Naive thymus-derived CD4-positive, alpha-beta T cell (primary cell): ENCODE measurements around the gene COMMD6. TPM values are rescaled to one million over a fixed set of nuclear protein-coding genes. Genes with fewer than 3 reads are reported as not detected.

Experiments
- ATAC-seq: fragments of 150-1000 bp; cut with Tn5 transposase; 2 replicates; pipeline ENCODE4 v1.10.0; 2021; ENCODE audit warnings: mild to moderate bottlenecking, moderate library complexity
- CTCF ChIA-PET: fragments of 350-600 bp; sonication (Branson Sonifier 250); formaldehyde crosslinking; loops from one replicate; lab custom pipeline; 2021; ENCODE audit warnings: antibody characterized with exemption; lab: Charles Lee
- POLR2A ChIA-PET: fragments of 350-600 bp; sonication (Branson Sonifier 250); formaldehyde crosslinking; loops from one replicate; lab custom pipeline; 2021; ENCODE audit warnings: antibody characterized with exemption, inconsistent platforms; lab: Charles Lee
- DNase-seq, 9 donors: peaks; one replicate each; pipeline versions ENCODE4 v3.0.0 to v3.0.0-alpha.2; 2020 to 2022; ENCODE audit warnings: mixed read lengths in 1 of 9
- H3K27ac ChIP-seq: one replicate; pipeline ENCODE4 v1.7.0; 2013; ENCODE audit warnings: mild to moderate bottlenecking, low read depth, low read length, moderate library complexity
- H3K27me3 ChIP-seq, 2 donors: one replicate each; pipeline ENCODE4 v1.7.0; 2013; ENCODE audit warnings: low read length in 2 of 2, mild to moderate bottlenecking in 2 of 2, moderate library complexity in 2 of 2; ENCODE audit not compliant: control insufficient read depth in 2 of 2, insufficient read depth in 2 of 2
- H3K36me3 ChIP-seq, 3 experiments: 1 replicate in 2 of 3; 2 replicates in 1 of 3; pipeline ENCODE4 v1.7.0; 2013; ENCODE audit warnings: low read length in 3 of 3, mild to moderate bottlenecking in 3 of 3, moderate library complexity in 1 of 3; ENCODE audit not compliant: insufficient read depth in 3 of 3, control insufficient read depth in 2 of 3
- H3K4me1 ChIP-seq, 2 donors: one replicate each; pipeline ENCODE4 v1.7.0; 2013; ENCODE audit warnings: low read length in 2 of 2, mild to moderate bottlenecking in 2 of 2, moderate library complexity in 1 of 2; ENCODE audit not compliant: control insufficient read depth in 2 of 2, insufficient read depth in 2 of 2
- H3K4me3 ChIP-seq: 2 replicates; pipeline ENCODE4 v1.7.0; 2013; ENCODE audit warnings: mild to moderate bottlenecking, low read length
- H3K9me3 ChIP-seq, 3 experiments: 1 replicate in 2 of 3; 2 replicates in 1 of 3; pipeline ENCODE4 v1.7.0; 2013; ENCODE audit warnings: low read length in 3 of 3; ENCODE audit not compliant: control insufficient read depth in 2 of 3
- H3K27ac Mint-ChIP-seq, 9 donors: one replicate each; pipeline ENCODE4 v1.8.0; 2020 to 2022; ENCODE audit warnings: mixed read lengths in 9 of 9, mild to moderate bottlenecking in 8 of 9, moderate library complexity in 5 of 9, inconsistent platforms in 2 of 9
- H3K27me3 Mint-ChIP-seq, 5 donors: one replicate each; pipeline ENCODE4 v1.8.0; 2021 to 2022; ENCODE audit warnings: mixed read lengths in 5 of 5, mild to moderate bottlenecking in 1 of 5
- H3K36me3 Mint-ChIP-seq, 5 donors: one replicate each; pipeline ENCODE4 v1.8.0; 2020 to 2022; ENCODE audit warnings: mixed read lengths in 5 of 5, mild to moderate bottlenecking in 3 of 5, inconsistent platforms in 1 of 5
- H3K4me1 Mint-ChIP-seq, 7 donors: one replicate each; pipeline ENCODE4 v1.8.0; 2020 to 2022; ENCODE audit warnings: mixed read lengths in 7 of 7, mild to moderate bottlenecking in 3 of 7, inconsistent platforms in 1 of 7
- H3K4me3 Mint-ChIP-seq, 10 donors: one replicate each; pipeline ENCODE4 v1.8.0; 2020 to 2022; ENCODE audit warnings: mild to moderate bottlenecking in 10 of 10, mixed read lengths in 10 of 10, moderate library complexity in 6 of 10, inconsistent platforms in 2 of 10
- H3K9me3 Mint-ChIP-seq, 11 donors: one replicate each; pipeline ENCODE4 v1.8.0; 2020 to 2022; ENCODE audit warnings: mixed read lengths in 11 of 11, mild to moderate bottlenecking in 4 of 11, inconsistent platforms in 1 of 11, moderate library complexity in 1 of 11
- intact Hi-C, 2 donors: fragments of 100-400 bp; cut with micrococcal nuclease; formaldehyde crosslinking; loops; one replicate each; pipeline ENCODE4 v1.15.1; 2023
- polyA plus RNA-seq, 2 donors: library from polyadenylated mRNA; unstranded; fragments of 300-500 nt; fragmentation: Illumina TruSeq; gene quantifications; one replicate each; pipeline ENCODE4 v1.2.3, GENCODE V29; 2021
- total RNA-seq, 6 experiments: library from RNA in 5 of 6; stranded (reverse) in 5 of 6; gene quantifications; 1 replicate in 5 of 6; 2 replicates in 1 of 6; pipeline ENCODE4 v1.2.3 and lab custom pipeline; 2021 to 2026

The COMMD6 gene
- total and polyA plus RNA-seq, 7 experiments from 2014 or later = 133 to 690 (median 226) TPM

DNA sequence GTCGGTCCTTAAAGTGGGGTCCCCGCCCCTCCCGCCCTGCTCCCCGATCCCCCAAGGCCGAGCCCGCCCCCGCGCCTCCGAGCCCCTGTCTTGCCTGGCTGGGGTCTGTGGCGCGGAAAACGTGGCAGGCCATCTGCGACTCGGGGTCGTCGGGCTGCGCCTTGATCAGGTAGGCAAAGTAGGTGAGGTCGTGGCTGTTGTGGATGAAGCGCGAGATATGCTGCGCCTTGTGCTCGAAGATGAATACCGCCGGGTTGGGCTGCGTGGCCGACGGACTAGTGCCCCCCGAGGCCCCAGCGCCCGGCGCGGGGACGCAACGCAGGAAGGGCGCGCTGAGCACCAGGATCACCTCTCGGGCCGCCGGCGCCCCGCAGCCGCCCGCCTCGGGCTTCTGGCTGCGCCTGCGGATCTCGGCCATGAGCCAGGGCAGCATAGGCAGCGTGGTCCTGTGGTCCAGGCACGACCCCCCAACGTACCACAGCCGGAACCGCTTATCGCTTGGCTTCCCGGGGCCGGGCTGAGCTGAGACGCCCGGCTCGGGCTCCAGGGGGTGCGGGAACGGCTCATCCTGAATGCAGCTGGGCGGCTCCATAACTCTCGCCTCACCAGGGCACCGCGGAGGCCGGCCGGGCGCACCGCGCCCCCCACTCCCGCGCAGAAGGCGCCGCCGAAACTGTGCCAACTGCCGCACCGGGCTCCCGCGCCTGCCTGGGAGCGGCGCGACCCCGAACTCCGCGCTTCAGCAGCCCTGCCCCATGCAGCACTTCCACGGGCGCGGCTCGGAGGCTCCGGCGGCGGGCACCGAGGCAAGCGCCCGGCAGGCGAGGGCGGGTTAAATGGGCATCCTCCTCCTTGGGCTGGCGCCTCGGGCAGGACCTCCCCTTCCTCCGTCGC, 56.2 kb downstream of the COMMD6 start:
- POLR2A ChIA-PET = no interaction called here

DNA sequence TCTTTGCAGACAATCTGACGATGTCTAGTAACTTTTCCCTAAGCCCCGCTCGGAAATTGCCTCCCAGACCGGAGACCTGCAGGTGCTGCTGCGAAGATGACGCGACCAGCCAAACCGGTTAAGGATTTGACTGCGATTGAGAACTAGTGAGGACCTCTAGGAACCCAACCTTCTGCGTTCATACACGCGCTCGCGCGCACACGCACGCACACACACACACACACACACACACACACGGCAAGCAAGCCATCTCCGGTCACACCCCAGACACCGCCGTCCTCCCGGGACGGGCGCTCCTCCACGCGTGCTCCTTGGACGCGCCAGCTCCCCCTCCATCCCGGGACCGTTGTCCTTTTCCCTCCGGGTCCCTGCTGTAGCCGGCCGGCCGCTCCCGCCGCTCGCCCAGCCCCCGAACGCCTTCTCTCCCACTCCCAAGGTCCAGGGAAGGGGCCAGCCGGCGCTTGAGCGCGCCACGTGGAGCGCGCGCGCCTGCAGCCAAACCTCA, 56.9 kb downstream of the COMMD6 start:
- peak in 7 of 9 donors; percentile 5 to 45 (median 11) for DNase-seq
- intact Hi-C loops = loop anchor here (2.0 to 5.0 kb wide), 3 partner anchors 156 to 1407 kb away; partner anchors contain the start of genes LMO7 (in 2 of the 2) and KCTD12 (in 1 of the 2)
- H3K27me3 Mint-ChIP-seq = peaks cover 57 to 77% (median 66%) of the 10 kb centered on the region in 5 donors
- peak overlapping the region; percentile 80 to 94 (median 83) for H3K4me3 Mint-ChIP-seq
- peaks cover 0 to 4% (median 0%) of the 10 kb centered on the region in 5 donors for H3K36me3 Mint-ChIP-seq
- CTCF ChIA-PET = no interaction called here
- Histone ChIP-seq H3K4me3 (no peak overlapping the region), H3K4me1 (peaks cover 0 to 5% of the 10 kb centered on the region in 2 donors), H3K36me3 (no peaks in the 10 kb centered on the region), H3K27me3 (peaks cover 12 to 15% of the 10 kb centered on the region in 2 donors), H3K9me3 (no peaks in the 10 kb centered on the region), H3K27ac (no peak overlapping the region)
- H3K4me1 Mint-ChIP-seq = peaks cover 7 to 22% (median 16%) of the 10 kb centered on the region in 7 donors
- POLR2A ChIA-PET = no interaction called here
- ATAC-seq = no peak
- H3K9me3 Mint-ChIP-seq = peaks cover 0 to 1% (median 0%) of the 10 kb centered on the region in 11 donors
- H3K27ac Mint-ChIP-seq = no peak overlapping the region

More for the DNA sequence above, 56.2 kb downstream of the COMMD6 start:
- peak overlapping the region; percentile 67 to 94 (median 83) for H3K4me3 Mint-ChIP-seq
- CTCF ChIA-PET = interaction anchor here (0.6 kb wide), 1 partner anchor 61 kb away, joined by 4 read pairs; no protein-coding TSS in a partner anchor
- peaks cover 7 to 24% (median 17%) of the 10 kb centered on the region in 7 donors for H3K4me1 Mint-ChIP-seq
- H3K27ac Mint-ChIP-seq = no peak overlapping the region
- intact Hi-C loops = loop anchor here (1.0 to 5.0 kb wide), 9 partner anchors 29 to 1406 kb away; partner anchors contain the start of genes LMO7 (in 2 of the 2), UCHL3 (in 2 of the 2) and KCTD12 (in 1 of the 2)
- peaks cover 0 to 4% (median 0%) of the 10 kb centered on the region in 5 donors for H3K36me3 Mint-ChIP-seq
- H3K36me3 ChIP-seq = no peaks in the 10 kb centered on the region
- H3K9me3 Mint-ChIP-seq = peaks cover 0 to 1% (median 0%) of the 10 kb centered on the region in 11 donors
- H3K27me3 Mint-ChIP-seq = peaks cover 60 to 80% (median 71%) of the 10 kb centered on the region in 5 donors
- H3K27ac ChIP-seq = no peak overlapping the region
- H3K27me3 ChIP-seq = peaks cover 12 to 15% of the 10 kb centered on the region in 2 donors
- peak; percentile 43 for ATAC-seq
- peak overlapping the region; percentile 60 for H3K4me3 ChIP-seq
- H3K9me3 ChIP-seq = no peaks in the 10 kb centered on the region
- peaks cover 0 to 5% of the 10 kb centered on the region in 2 donors for H3K4me1 ChIP-seq
- DNase-seq = peak in 7 of 9 donors; percentile 10 to 51 (median 16)

GRCh38 chr13:75479102-75479740, 58.4 kb downstream of the COMMD6 start:
- peaks cover 0 to 1% (median 0%) of the 10 kb centered on the region in 11 donors for H3K9me3 Mint-ChIP-seq
- intact Hi-C loops = no loop called here
- CTCF ChIA-PET = no interaction called here

DNA sequence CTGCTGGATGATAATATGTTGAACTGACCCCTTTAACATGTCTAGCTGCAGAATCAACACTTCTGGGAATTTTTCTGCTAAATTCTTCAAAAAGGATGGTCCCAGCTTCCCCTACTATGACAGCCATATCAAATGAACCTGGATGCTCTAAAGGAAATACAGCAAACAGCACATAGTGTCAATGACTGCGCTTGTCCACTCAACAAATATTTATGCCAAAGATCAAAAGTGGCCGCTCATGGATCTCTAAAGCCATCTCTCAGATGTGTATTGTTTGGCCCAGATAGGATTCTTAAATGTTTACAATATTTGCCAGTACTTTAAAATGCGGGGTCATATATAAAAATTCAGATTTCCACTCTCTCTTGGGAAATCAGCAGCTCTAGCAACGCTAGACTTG, 59.0 kb downstream of the COMMD6 start:
- H3K9me3 Mint-ChIP-seq = peaks cover 0 to 1% (median 0%) of the 10 kb centered on the region in 11 donors
- ChIA-PET POLR2A (no interaction called here), CTCF (no interaction called here)
- H3K27ac Mint-ChIP-seq = no peak overlapping the region
- Histone ChIP-seq H3K9me3 (no peaks in the 10 kb centered on the region), H3K36me3 (no peaks in the 10 kb centered on the region), H3K4me3 (no peak overlapping the region), H3K27me3 (peaks cover 6 to 8% of the 10 kb centered on the region in 2 donors), H3K27ac (no peak overlapping the region), H3K4me1 (peaks cover 0 to 5% of the 10 kb centered on the region in 2 donors)
- intact Hi-C loops = no loop called here
- no peak overlapping the region for H3K4me3 Mint-ChIP-seq
- ATAC-seq (no peak), DNase-seq (no peak)
- no peaks in the 10 kb centered on the region for H3K36me3 Mint-ChIP-seq
- peaks cover 7 to 22% (median 15%) of the 10 kb centered on the region in 7 donors for H3K4me1 Mint-ChIP-seq
- peaks cover 47 to 61% (median 52%) of the 10 kb centered on the region in 5 donors for H3K27me3 Mint-ChIP-seq

More at GRCh38 chr13:75479102-75479740, 58.4 kb downstream of the COMMD6 start:
- no peak overlapping the region for H3K27ac ChIP-seq
- ATAC-seq = no peak
- H3K36me3 ChIP-seq = no peaks in the 10 kb centered on the region
- no peaks in the 10 kb centered on the region for H3K9me3 ChIP-seq
- no peaks in the 10 kb centered on the region for H3K36me3 Mint-ChIP-seq
- H3K4me3 ChIP-seq = no peak overlapping the region
- H3K27me3 Mint-ChIP-seq = peaks cover 49 to 67% (median 56%) of the 10 kb centered on the region in 5 donors
- POLR2A ChIA-PET = no interaction called here
- H3K4me3 Mint-ChIP-seq = peak overlapping the region in 2 of 10 donors; percentile 16
- peaks cover 7 to 22% (median 15%) of the 10 kb centered on the region in 7 donors for H3K4me1 Mint-ChIP-seq
- peaks cover 6 to 12% of the 10 kb centered on the region in 2 donors for H3K27me3 ChIP-seq
- H3K4me1 ChIP-seq = peaks cover 0 to 5% of the 10 kb centered on the region in 2 donors
- DNase-seq = no peak
- no peak overlapping the region for H3K27ac Mint-ChIP-seq

Other genes with a start within 250 kb of the COMMD6 start
- gene TBC1D4, start 55.7 kb downstream of the COMMD6 start, total RNA-seq = 10 to 100 TPM; 12.4 to 73.8 (median 42.8) TPM
- gene TBC1D4, start 55.7 kb downstream of the COMMD6 start, polyA plus RNA-seq = 10 to 100 TPM; 17.4 to 20.5 TPM
- gene UCHL3, start 11.9 kb upstream of the COMMD6 start, total RNA-seq = 10 to 100 TPM; 18.6 to 35.8 (median 20.6) TPM
- gene UCHL3, start 11.9 kb upstream of the COMMD6 start, polyA plus RNA-seq = 10 to 100 TPM; 49.4 to 60.0 TPM
- gene LMO7, start 98.5 kb upstream of the COMMD6 start, total RNA-seq = 10 to 100 TPM; 18.0 to 68.1 (median 45.3) TPM
- 10 to 100 TPM; 20.7 to 37.8 TPM for gene LMO7, start 98.5 kb upstream of the COMMD6 start, polyA plus RNA-seq